Measurements from ENCODE around the gene DYNC1LI1.

- TF ChIP-seq, protein P1, sequence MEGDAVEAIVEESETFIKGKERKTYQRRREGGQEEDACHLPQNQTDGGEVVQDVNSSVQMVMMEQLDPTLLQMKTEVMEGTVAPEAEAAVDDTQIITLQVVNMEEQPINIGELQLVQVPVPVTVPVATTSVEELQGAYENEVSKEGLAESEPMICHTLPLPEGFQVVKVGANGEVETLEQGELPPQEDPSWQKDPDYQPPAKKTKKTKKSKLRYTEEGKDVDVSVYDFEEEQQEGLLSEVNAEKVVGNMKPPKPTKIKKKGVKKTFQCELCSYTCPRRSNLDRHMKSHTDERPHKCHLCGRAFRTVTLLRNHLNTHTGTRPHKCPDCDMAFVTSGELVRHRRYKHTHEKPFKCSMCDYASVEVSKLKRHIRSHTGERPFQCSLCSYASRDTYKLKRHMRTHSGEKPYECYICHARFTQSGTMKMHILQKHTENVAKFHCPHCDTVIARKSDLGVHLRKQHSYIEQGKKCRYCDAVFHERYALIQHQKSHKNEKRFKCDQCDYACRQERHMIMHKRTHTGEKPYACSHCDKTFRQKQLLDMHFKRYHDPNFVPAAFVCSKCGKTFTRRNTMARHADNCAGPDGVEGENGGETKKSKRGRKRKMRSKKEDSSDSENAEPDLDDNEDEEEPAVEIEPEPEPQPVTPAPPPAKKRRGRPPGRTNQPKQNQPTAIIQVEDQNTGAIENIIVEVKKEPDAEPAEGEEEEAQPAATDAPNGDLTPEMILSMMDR (IDR thresholded peaks at IDR 0.05) = no peak
- TF ChIP-seq, protein P2, sequence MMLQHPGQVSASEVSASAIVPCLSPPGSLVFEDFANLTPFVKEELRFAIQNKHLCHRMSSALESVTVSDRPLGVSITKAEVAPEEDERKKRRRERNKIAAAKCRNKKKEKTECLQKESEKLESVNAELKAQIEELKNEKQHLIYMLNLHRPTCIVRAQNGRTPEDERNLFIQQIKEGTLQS (CRISPR knock-in tag; conservative IDR thresholded peaks at IDR 0.05) = no peak
- TF ChIP-seq ZNF232 (CRISPR knock-in tag; IDR thresholded peaks at IDR 0.05) = no peak
- TF ChIP-seq ZNF219 (CRISPR knock-in tag; IDR thresholded peaks at IDR 0.05; ENCODE audit: borderline replicate concordance) = no peak
- TF ChIP-seq GABPB1 (CRISPR knock-in tag; IDR thresholded peaks at IDR 0.05) = no peak
- no peak for TF ChIP-seq JUN (CRISPR knock-in tag; IDR thresholded peaks at IDR 0.05)
Measured at GRCh38 chr3:32544894-32545293, 25.8 kb downstream of the DYNC1LI1 start.

All from WTC11 (cell line).